Mammary epithelial cell (primary cell): ENCODE results near the gene FAM120B.

Experiments used
- CTCF ChIP-seq, 2 donors: IDR thresholded peaks in 1 of 2; conservative IDR thresholded peaks in 1 of 2; 2 replicates each; pipeline ENCODE4 v1.5.1; 2011 to 2012; ENCODE audit warnings: inconsistent platforms in 2 of 2, low read length in 2 of 2, mild to moderate bottlenecking in 2 of 2, control low read depth in 1 of 2, low read depth in 1 of 2; ENCODE audit not compliant: insufficient read depth in 1 of 2; ENCODE audit errors: extremely low read depth in 1 of 2
- EZH2 ChIP-seq: IDR thresholded peaks from 2 replicates; pipeline ENCODE4 v1.6.1; 2012; ENCODE audit warnings: low read length, inconsistent platforms, borderline replicate concordance

GRCh38 chr6:170454512-170455285 lies 148.1 kb downstream of the FAM120B start:
- TF ChIP-seq CTCF (conservative IDR thresholded peaks at IDR 0.05 in 1 of 2, IDR thresholded peaks at IDR 0.05 in 1 of 2; ENCODE audit: extremely low read depth in 1 of 2, insufficient read depth in 1 of 2, low read depth in 1 of 2, low read length in 2 of 2) (no peak), EZH2 (no peak)
